ENCODE data around the gene GMPR. TPM values are rescaled to one million over a fixed set of nuclear protein-coding genes. Genes with fewer than 3 reads are reported as not detected.

Gene GMPR
- total RNA-seq, 6 experiments from 2014 or later, result 4.7 to 9.1 (median 5.4) TPM

GRCh38 chr6:16238963-16239797 is 793 bp downstream of the GMPR start:
- Mint-ChIP-seq H3K9me3 (no peaks in the 10 kb centered on the region), H3K4me1 (ENCODE audit: low read depth) (peaks cover 49% of the 10 kb centered on the region), H3K36me3 (ENCODE audit: low read depth) (no peaks in the 10 kb centered on the region), H3K27me3 (ENCODE audit: insufficient read depth) (peaks cover 5% of the 10 kb centered on the region; the same call in 1 of the 2 replicates), H3K27ac (peak overlapping the region; percentile 32; the same call in 1 of the 2 replicates), H3K4me3 (peak overlapping the region; percentile 98)
- 0 out of 2 replicates have a peak, but pooled peaks have one; percentile 38 for TF ChIP-seq CTCF (IDR thresholded peaks at IDR 0.05)
- no peak for DNase-seq

- H3K27me3 Mint-ChIP-seq (ENCODE audit: insufficient read depth), result peaks cover 5% of the 10 kb centered on the region; the same call in 1 of the 2 replicates
- H3K27ac Mint-ChIP-seq, result no peak overlapping the region
- DNase-seq, result no peak
- H3K4me1 Mint-ChIP-seq (ENCODE audit: low read depth), result peaks cover 49% of the 10 kb centered on the region
- H3K36me3 Mint-ChIP-seq (ENCODE audit: low read depth), result no peaks in the 10 kb centered on the region
- H3K9me3 Mint-ChIP-seq, result no peaks in the 10 kb centered on the region
- peak; percentile 3; the same call in 1 of the 2 replicates for TF ChIP-seq CTCF (IDR thresholded peaks at IDR 0.05)
- H3K4me3 Mint-ChIP-seq, result peak overlapping the region; percentile 98; the same call in 1 of the 2 replicates
Observed at GRCh38 chr6:16239798-16240123, 1.4 kb downstream of the GMPR start.

- Mint-ChIP-seq H3K4me3 (no peak overlapping the region), H3K27me3 (ENCODE audit: insufficient read depth) (peaks cover 5% of the 10 kb centered on the region; the same call in 1 of the 2 replicates), H3K36me3 (ENCODE audit: low read depth) (no peaks in the 10 kb centered on the region), H3K27ac (no peak overlapping the region), H3K9me3 (no peaks in the 10 kb centered on the region), H3K4me1 (ENCODE audit: low read depth) (peaks cover 44% of the 10 kb centered on the region)
- TF ChIP-seq CTCF (IDR thresholded peaks at IDR 0.05), result no peak
- DNase-seq, result no peak
Observed at GRCh38 chr6:16240589-16241320, 2.4 kb downstream of the GMPR start.

- Mint-ChIP-seq H3K27me3 (ENCODE audit: insufficient read depth) (peaks cover 5% of the 10 kb centered on the region; the same call in 1 of the 2 replicates), H3K9me3 (no peaks in the 10 kb centered on the region), H3K4me3 (no peak overlapping the region), H3K4me1 (ENCODE audit: low read depth) (peaks cover 38% of the 10 kb centered on the region), H3K27ac (no peak overlapping the region), H3K36me3 (ENCODE audit: low read depth) (no peaks in the 10 kb centered on the region)
- DNase-seq, result no peak
- no peak for TF ChIP-seq CTCF (IDR thresholded peaks at IDR 0.05)
Observed at GRCh38 chr6:16241321-16241689, 2.9 kb downstream of the GMPR start.

DNA sequence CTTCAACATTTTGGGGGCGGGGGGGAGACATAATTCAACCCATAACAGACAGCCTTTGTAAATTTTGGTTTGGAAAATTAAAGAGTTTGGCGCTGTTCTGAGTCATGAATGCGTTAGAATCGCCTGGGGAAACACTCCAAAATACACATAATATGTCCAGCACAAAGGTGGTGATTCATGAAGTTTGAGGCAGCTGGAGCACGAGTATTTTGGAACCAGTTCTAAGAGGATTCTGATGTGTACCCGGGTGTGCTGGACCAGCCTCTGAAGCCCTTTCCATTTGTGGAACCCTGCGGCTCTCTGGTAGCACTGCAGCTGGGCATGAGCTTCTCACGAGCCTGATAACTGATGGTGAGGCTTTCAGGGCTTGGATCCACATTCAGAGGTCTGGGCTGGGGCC is 4.7 kb downstream of the GMPR start:
- H3K4me1 Mint-ChIP-seq (ENCODE audit: low read depth), result peaks cover 23% of the 10 kb centered on the region

More for the DNA sequence above, 4.7 kb downstream of the GMPR start:
- no peak for TF ChIP-seq CTCF (IDR thresholded peaks at IDR 0.05)
- peak overlapping the region; percentile 44; the same call in 1 of the 2 replicates for H3K27ac Mint-ChIP-seq
- DNase-seq, result peak; percentile 59
- peaks cover 5% of the 10 kb centered on the region for H3K27me3 Mint-ChIP-seq (ENCODE audit: insufficient read depth)
- H3K4me3 Mint-ChIP-seq, result no peak overlapping the region
- peaks cover 5% of the 10 kb centered on the region; the same call in 1 of the 2 replicates for H3K36me3 Mint-ChIP-seq (ENCODE audit: low read depth)
- H3K9me3 Mint-ChIP-seq, result no peaks in the 10 kb centered on the region
